GM12872 (cell line): ENCODE results near the gene P2RY4.
A peak's percentile ranks its signal among the peaks of the same experiment; 100 is the strongest.

Experiments used
- TF ChIP-seq, protein P1 (sequence below): IDR thresholded peaks from 3 replicates; pipeline ENCODE4 v1.5.1; 2011; ENCODE audit warnings: low read depth, mild to moderate bottlenecking, low read length, moderate library complexity; ENCODE audit not compliant: insufficient read depth

Gene P2RY4

DNA sequence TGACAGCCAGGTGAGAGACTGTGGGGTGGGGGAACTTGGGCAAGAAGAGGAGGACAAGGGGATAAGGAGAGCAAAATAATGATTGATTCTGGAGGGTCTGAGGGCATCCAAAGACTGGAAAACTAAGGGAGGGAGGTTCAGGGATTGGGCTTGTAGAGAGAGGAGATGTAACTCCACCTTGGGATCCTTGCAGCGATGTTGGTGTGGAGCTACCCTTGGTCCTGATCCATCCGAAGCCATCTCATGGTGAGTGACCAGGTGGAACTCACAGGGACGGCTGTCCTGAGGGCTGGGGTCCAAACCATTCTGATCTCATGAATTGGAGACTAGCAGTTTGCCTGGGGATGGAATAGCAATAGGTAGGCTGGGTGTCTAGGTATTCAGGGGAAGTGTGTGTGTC is 20.6 kb upstream of the P2RY4 start:
- TF ChIP-seq, protein P1, sequence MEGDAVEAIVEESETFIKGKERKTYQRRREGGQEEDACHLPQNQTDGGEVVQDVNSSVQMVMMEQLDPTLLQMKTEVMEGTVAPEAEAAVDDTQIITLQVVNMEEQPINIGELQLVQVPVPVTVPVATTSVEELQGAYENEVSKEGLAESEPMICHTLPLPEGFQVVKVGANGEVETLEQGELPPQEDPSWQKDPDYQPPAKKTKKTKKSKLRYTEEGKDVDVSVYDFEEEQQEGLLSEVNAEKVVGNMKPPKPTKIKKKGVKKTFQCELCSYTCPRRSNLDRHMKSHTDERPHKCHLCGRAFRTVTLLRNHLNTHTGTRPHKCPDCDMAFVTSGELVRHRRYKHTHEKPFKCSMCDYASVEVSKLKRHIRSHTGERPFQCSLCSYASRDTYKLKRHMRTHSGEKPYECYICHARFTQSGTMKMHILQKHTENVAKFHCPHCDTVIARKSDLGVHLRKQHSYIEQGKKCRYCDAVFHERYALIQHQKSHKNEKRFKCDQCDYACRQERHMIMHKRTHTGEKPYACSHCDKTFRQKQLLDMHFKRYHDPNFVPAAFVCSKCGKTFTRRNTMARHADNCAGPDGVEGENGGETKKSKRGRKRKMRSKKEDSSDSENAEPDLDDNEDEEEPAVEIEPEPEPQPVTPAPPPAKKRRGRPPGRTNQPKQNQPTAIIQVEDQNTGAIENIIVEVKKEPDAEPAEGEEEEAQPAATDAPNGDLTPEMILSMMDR: no peak

DNA sequence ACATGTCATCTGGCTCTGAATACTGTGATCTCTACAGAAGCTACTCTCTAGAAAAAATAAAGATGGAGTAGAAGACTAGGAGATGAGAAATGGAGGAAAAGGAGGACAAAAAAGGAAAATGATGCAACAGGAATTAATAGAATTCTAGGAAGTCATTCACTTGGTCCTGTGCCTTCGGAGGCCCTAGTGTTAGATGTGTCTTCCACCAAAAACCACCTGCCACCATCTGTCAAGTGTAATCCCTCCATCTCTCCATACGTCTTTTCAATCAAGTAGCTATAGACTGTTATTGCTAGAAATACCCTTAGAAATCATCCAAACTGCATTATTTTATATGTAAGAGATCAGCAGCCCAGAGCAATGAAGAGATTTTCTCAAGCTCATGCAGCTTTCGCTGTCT is 19.1 kb upstream of the P2RY4 start:
- TF ChIP-seq, protein P1: no peak

DNA sequence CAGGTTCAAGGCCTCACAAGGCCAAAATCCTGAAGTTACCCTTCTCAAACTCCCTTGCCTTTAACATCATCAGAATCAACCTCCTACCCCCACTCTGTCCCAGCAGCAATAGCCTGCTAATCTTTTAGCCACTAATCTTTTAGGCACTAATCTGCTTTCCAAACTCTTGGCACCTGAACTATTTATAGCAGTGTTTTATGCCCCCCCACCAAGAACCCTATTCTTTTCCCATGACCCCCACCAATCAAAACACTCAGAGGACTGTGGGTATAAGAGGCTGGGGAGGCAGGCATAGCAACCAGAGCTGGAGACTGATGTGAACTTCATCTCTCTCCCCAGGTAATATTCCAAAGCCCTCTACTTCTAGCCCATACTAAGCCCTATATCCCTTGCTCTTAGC is 8.0 kb upstream of the P2RY4 start, which contains the start of gene ARR3:
TSS of gene ARR3 (plus strand) at position 301 of the 400 bp plus-strand sequence. CDS start 1,052 bp downstream, outside the sequence.
- TF ChIP-seq, protein P1: no peak

DNA sequence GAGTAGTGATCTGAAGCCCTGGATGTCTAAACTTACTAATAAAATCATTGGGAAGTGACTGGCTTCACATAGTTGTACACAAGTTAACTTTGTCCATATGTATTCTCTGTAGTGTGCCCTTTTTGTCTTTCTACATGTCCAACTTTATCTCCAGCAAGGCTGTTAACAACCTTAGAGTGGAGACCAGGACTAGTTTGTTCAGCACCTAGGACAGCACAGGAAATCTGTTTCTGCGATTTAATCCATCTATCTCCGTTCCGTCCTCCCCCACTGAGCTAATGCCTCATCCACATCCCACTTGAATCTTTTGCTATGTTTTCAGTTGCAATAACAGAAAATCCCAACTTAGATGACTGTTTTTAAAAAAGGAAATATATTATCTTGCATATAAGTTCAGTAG is 4.8 kb upstream of the P2RY4 start:
- TF ChIP-seq, protein P1: no peak

DNA sequence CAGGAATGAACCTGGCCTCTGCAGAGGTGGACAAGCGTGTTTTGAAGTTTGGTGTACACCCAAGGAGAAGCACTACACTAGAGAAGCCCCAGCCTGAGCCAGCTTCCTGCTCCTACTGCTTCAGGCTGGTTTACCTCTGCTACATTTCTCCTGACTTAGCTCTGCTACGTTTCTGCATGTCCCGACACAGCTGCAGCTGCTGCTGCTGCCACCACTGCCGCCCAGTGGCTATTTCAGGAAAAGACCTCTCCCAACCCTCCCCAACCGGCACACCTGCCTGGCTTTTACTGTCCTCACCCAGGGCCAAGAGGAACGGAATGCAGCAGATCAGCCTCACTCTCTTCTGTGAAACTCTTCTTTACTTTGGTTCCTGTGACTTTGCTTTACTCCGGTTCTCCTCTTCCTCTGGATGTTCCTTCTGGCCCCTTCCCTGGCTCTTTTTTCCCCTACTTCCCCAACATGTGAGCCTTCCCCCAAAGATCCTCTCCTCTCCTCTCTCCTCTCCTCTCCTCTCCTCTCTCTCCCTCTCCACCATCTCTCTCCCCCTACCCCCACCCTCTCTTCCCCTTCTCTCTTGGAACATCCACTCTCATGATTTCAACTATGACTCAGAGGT is 3.1 kb upstream of the P2RY4 start:
- TF ChIP-seq, protein P1: peak; percentile 65

DNA sequence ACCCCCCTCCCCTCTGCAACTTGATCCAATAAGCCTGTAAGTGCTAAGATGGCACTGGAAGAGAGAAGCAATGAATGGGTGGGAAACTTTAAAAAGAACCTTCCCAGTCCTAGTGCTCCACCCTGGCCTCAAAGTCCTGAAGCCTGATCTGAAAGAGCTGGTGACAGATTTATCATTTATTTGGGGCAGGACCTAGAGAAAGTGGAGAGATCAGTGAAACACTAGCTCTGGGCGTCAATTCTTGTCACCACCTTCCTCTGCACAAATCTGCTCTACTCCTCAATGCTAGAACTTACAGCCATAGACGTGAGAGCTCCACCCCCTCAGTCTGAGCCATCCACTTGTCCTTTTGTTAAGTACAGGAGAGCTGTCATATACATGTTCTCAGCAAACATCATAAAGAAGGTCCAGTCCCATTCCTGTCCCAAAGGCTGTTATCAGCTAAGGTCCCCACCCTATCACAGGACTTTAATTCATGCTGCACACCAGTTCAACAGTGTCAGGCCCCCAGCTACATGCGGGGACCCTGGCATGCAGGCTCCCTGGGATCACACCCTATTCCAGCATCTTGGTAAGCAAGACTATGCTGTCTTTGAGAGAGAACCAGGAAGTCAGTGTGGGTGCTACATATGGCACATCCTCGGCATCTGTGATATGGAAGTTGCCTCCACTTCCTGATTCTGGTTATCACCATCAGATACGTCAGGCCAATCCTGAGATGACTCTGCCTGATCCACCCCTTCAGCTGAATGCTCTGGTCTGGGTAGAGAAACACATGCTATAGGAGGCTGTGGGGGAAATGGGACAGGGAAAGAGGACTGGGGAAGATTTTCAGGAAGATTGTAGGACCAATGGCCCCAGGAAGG is 2.3 kb downstream of the P2RY4 start:
- TF ChIP-seq, protein P1: no peak

GRCh38 chrX:70255452-70255851 is 4.6 kb downstream of the P2RY4 start:
- TF ChIP-seq, protein P1: no peak
